HG02610 (cell line): Measurements from ENCODE around the gene FAM83E.

ENCODE experiments used
- ATAC-seq: cut with Tn5 transposase; IDR thresholded peaks from one replicate; pipeline ENCODE4 v1.9.1; 2021; ENCODE audit warnings: mild to moderate bottlenecking, moderate library complexity; ENCODE audit not compliant: unreplicated experiment

FAM83E gene

DNA sequence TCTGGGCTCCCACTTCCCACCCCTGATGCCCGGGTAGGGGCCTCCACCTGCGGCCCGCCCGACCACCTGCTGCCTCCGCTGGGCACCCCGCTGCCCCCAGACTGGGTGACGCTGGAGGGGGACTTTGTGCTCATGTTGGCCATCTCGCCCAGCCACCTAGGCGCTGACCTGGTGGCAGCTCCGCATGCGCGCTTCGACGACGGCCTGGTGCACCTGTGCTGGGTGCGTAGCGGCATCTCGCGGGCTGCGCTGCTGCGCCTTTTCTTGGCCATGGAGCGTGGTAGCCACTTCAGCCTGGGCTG lies 14.4 kb upstream of the FAM83E start:
- no peak for ATAC-seq

DNA sequence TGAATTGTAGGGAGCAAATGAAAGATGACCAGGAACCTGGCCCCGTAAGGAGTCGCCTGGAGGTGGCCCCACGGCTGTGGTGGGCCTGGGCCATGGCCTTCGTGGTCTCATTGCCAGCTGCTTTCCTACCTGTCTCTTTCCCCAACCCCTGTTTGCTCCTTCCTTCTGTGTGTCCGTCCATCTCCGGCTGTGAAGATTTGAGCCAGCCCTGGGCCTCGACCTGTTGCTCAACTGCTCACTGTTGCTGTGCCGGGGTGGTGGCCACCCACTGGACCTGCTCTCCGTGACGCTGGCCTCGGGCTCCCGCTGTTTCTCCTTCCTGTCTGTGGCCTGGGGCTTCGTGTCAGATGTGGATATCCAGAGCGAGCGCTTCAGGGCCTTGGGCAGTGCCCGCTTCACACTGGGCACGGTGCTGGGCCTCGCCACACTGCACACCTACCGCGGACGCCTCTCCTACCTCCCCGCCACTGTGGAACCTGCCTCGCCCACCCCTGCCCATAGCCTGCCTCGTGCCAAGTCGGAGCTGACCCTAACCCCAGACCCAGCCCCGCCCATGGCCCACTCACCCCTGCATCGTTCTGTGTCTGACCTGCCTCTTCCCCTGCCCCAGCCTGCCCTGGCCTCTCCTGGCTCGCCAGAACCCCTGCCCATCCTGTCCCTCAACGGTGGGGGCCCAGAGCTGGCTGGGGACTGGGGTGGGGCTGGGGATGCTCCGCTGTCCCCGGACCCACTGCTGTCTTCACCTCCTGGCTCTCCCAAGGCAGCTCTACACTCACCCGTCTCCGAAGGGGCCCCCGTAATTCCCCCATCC lies 13.8 kb upstream of the FAM83E start:
- no peak for ATAC-seq

DNA sequence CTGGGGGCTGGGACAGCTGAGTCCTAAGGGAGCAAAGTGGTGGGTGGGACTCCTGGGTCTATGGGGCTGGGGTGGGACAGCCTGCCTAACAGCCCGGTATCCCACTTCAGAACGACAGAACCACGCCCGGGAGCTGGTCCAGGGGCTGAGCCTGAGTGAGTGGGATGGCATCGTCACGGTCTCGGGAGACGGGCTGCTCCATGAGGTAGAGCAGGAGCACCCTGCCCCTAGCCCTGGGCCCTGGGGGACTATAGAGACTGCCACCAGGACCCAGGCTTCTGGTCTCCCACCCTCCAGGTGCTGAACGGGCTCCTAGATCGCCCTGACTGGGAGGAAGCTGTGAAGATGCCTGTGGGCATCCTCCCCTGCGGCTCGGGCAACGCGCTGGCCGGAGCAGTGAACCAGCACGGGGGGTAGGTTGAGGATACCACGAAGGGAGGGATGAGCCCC lies 13.0 kb upstream of the FAM83E start:
- ATAC-seq = no peak

DNA sequence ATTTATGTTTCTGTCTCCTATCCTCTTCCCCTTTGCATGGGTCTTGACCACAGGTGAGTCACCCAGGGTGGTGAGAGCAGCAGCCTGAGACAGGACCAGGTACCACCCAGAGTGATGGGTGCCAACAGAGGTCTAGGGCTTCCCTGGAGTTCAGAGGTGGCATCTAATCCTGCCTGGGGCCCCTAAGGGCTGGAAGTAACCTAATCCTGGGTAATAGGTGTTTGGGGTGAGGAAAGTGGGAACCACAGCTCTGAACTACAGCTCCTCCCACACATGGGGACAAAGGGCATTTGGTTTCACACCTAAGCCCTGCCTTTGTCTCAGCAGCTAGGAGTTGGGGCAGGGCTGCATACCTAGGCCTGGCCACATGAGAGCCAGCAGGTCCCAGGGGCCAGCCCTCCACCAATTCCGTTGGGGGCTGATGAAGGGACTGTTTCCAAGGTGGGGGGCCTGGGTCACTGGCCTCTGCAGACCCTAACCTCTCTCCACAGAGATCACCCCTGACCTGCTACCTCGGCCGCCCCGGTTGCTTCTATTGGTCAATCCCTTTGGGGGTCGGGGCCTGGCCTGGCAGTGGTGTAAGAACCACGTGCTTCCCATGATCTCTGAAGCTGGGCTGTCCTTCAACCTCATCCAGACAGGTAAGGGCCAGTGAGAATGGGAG lies 12.5 kb upstream of the FAM83E start:
- ATAC-seq = no peak

DNA sequence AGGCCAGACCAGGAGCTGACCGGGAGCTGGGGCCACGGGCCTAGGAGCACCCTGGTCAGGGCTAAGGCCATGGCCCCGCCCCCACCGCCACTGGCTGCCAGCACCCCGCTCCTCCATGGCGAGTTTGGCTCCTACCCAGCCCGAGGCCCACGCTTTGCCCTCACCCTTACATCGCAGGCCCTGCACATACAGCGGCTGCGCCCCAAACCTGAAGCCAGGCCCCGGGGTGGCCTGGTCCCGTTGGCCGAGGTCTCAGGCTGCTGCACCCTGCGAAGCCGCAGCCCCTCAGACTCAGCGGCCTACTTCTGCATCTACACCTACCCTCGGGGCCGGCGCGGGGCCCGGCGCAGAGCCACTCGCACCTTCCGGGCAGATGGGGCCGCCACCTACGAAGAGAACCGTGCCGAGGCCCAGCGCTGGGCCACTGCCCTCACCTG lies 11.0 kb upstream of the FAM83E start:
- no peak for ATAC-seq

DNA sequence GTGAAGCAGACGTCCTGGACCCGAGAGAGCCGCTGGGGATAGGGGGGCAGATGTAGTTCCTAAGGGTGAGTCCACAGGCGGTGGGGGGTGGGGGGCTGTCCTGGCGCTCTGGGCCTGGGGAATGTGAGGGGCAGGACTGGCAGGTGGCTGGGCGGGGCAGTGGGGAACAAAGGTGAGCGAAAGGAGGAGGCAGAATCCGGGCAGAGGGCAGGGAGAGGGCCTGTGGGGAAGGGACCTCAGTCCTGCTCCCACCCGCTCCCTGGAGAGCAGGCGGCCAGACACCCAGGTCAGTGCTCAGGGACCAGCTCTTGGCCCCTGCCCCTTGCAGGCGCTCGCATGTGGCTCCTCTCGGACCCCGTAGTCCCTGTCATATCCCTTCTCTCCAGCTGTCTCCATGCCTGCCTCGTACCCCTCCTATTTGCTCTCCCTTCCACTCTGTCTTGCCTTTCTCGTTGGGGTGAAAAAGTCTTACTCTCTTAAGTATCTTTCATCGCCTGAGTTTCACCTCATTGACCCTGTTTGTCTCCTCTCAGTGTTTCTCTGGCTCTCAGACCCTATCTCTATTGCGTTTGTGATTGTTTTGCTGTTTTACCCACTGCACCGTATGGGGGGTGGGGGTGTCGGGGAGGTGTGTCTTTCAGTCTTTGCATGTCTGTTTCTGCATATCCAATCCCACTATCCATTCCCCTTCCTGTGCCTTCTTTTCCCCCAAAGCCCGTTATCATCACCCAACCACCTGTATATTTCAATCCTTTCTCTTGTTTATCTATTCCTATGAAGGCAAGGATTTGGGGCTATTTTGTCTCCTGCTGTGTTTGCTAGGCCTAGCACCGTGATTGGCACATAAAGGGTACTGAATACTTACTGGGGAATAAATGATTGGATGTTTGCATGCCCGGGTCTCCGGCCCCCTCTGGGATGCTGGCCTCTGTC lies 10.2 kb upstream of the FAM83E start:
- no peak for ATAC-seq

DNA sequence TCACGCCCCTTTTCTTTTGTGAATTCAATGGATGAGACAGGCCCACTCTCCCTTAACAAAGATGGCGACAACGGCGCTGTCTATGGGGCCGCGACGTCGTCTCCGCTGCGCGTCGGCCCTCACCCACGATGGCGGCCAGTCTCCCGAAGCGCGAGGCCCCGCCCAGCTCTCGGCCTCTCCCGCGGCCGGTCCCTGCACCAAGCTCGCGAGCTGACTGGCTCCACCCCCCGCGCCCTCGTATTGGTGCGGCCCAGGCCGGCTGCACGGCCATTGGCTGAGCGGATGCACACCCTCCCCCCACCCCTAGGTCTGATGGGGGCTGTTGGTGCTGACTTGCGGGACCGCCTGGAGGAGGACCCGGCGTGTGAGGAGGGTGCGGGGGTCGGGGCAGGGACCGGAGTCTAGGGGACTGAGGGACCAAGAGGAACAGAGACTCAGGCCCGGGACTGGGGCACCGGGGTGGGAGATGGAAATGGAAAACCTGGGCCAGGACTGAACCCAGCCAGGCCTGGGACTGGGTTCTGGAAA lies 9.3 kb upstream of the FAM83E start:
- peak; percentile 69 for ATAC-seq

DNA sequence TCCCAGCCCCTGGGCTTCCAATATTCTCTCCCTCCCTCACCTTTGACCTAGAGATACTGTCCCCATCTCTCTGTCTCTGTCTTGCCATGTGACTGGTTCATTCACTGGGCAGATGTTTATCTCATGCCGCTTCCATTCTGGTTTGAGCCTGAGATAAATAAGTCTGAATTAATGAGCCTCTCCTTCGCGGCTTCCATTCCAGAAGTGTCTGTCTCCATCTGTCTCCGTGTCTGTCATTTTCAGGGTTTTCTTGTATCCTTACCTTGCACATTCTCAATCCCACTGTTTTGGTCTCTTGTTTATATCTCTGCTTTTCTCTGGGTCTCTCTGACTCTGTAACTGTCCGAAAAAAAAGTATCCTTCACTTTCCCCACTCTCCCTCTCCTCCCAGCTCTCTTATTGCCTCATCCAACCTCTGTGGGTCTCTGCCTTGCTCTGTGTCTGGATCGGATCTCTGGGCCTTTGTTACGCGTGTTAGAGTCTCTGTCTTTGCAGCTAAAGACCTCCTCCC lies 8.7 kb upstream of the FAM83E start:
- ATAC-seq = no peak

DNA sequence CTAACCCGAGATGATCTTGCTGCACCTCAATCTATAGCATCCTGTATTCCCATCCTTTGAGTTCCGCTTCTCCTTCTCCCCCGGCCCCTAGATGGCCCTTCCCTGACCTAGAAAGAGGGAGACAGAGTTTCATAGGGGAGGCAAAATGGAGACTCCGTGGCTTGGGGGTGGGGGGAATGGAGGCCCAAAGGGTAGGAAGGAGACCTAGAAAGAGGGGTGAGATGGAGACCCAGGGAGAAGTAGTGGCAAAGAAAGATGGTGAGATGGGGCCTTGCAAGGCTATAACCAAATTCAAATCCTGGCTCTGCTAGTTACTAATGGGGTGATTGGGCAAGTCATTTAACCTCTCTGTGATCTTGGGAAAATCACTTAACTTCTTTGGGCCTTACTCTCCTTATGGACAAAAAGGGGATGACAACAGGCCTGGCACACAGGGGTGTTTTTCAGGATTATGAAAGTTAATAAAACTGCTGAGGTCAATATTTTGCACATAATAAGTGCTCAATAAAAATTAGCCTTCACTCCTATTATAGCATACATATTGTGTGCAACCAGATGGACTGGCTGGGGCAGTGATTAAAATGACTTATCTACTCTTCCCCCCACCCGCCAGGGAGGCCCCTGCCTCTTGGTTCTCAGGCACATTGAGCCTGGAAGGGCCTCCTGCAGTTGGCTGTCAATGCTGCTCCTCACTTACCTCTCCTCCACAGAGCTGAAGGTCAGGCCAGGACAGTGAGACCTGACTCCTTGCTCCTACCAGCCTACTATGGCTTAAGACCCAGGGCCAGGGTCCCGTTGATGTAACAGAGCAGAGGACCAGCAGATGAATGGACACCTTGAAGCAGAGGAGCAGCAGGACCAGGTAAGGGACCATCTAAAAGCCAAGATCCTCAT lies 5.1 kb upstream of the FAM83E start:
- no peak for ATAC-seq

DNA sequence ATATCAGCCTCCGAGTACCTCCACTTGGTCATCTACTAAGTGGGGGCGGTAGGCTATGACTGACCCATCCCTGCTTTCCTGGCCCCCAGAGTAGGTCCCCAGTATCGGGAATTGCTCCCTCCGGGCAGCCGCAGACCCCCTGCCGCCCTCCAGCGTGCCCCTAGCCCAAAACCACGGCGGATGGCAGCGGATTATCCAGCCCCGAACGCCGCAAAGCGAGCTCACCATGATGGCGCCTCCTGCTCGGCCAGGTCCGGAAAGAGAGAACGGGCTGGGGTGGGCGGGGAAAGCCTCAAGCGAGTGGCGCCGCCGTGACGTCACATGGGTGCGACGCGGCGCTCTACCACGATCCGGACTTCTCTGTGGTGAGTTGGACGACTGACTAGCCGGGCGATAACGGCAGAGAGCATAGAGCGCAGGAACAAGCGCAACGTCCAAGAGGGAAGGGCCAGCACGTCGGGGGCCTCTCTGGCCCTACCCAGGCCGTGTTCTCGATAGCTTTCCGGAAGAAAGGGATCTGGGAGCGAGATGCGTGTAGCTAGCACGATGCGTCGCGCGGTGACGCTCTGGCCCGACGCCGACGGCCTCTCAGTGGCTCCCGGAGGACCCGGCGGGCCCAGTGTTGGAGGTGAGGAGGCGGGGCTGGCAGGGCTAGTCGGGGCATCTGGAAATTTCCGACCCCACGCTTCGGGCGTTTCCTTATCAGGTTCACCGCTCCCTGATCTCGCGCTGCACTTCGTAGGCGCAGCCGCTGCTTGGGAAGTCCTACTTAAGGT lies 4.2 kb upstream of the FAM83E start, which contains the start of the genes RPL18 and SPHK2:
TSS of gene RPL18 (minus strand) at position 263 of the 776 bp plus-strand sequence. CDS start at position 228, 35 bp downstream.
TSS of gene SPHK2 (plus strand) at position 591 of the 776 bp plus-strand sequence. CDS start 1,009 bp downstream, outside the sequence.
- ATAC-seq = peak; percentile 83

DNA sequence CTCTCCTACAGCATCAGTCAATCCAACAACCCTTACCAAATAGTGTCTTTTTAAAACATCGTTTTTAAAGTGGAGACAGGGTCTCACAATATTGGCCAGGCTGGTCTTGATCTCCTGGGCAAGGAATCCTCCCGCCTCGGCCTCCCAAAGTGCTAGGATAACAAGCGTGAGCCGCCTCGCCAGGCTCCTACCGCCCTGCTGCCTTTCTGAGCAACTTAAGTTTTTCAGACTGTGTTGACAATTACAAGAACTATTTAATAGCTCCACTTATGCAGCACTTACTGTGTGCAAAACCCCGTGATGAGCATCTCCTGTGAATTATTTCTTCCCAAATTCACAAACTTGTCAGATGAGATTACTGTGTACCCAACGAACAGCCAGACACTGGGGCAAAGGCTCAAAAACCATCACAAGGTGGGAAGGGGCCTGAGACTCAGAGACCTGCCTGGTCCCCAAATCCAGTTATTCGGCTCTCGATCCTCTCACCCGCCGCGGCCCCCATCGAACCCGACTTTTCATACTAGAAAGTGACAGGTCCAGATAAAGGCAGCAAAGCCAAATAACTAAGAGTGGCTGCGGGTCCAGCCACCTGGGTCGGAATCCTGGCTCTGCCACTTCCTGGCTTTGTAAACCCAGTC lies 3.5 kb upstream of the FAM83E start:
- ATAC-seq = no peak

DNA sequence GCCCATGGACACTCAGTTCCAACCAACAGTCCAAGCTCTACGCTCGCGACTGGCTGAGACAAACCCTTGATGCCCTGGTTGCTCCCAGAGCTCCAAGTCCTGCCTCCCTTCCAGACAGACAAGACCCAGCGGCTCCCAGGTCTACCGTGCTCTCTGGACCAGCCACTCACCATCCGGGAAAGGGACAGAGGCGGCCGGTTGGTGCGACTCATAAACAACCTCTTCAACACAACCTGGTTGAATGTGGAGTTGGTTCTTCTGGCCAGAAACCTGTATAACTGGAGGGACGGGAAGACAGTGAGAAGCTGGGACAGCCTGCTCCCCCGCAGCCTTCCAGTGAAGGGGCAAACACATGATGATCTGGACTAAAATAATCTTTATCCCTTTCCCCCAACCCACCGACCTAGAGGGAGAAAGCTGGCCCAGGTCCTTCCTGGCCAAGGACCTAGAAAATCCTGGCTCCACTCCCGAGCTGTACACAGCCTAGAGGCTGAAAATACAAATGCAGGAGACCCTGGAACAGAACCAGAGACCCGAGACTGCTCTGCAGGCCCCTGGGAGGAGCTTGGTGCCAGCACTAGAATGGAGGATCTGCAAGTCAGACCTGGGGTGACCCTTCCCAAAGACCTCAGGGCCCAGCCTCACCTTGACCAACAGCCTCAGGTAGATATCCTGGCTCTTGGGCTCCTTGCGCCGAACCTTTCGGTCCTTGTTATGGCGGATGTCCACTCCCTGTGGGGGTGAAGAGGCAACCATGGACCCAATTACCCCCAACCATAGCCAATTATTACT lies 2.5 kb upstream of the FAM83E start:
- ATAC-seq = no peak

DNA sequence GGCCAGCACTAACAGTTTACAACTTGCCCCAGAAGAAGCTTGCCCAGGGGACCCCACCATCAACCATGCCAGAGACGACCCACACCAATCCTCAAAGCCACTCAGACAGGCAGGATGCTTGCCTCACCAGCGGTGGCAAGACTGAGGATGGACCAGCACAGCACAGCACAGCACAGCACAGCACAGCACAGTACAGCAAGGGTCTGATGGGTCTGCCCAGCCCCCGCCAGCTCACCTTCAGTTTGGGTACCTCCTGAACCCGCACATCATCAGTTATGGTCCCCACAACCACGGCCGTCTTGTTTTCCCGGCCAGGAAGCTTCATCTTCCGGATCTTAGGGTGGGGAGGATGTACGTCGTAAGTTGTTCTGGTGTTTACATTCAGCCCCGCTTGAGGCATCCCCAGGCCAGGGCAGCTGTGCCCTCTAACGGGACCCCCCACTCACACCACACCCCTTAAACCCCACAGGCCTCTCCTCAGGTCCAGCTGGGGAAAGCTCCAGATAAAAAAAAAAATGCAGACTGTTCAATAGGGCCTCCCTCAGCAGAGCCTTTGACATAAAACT lies 1.7 kb upstream of the FAM83E start:
- ATAC-seq = no peak

DNA sequence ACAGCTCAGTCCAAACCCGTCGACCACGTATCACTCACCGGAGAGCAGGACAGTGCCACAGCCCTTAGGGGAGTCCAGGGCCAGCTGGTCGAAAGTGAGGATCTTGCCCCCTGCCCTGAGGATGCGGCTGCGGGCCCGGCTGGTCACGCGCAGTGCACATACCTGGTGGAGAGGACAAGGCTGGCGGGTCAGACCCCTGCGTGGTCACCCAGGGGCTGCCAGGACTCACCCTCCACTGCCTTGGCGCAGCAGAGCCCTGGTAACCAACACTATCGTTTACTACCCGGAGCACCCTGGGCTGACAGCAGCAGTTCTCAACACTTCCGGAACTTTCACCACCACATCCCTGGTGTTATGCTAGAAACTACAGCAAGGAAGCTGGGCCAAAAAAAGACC lies 1.2 kb upstream of the FAM83E start:
- no peak for ATAC-seq

DNA sequence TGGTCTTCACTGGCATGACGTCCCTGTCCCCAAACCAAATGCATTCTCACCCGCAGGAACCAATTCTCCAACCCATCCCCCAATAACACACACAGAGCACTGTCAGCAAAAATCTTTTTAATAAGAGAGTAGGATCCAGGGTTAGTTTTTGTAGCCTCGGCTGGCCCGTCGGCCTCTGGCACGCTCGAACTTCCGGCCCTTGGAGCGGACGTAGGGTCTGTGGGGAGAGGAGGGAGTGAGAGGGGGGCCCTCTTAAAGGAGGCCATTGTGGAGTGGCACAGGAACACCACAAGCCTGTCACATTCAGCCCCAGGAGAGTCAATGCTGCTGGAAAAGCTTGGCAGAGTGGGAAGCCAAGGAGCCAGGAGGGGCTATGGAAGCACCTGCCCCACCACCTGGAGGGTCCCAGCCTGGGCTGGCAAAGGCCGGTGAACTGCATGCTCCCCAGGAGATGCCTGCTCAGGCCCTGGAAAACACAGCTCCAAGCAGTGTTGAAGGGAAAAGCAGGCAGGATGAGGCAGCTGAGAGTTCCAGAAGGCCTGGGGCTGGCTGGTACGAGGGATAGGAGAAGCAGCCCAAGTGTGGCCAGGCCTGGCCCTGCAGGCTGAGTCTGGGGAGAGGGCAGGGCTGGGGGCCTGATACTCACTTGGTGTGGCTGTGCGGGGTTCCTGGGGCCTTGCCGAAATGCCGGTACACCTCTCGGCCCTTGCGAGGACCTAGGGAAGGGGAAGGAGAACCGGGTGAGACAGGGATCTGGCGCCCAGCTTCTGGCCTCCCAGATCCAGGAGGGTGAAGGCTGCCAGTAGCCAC lies 560 bp upstream of the FAM83E start:
- no peak for ATAC-seq

DNA sequence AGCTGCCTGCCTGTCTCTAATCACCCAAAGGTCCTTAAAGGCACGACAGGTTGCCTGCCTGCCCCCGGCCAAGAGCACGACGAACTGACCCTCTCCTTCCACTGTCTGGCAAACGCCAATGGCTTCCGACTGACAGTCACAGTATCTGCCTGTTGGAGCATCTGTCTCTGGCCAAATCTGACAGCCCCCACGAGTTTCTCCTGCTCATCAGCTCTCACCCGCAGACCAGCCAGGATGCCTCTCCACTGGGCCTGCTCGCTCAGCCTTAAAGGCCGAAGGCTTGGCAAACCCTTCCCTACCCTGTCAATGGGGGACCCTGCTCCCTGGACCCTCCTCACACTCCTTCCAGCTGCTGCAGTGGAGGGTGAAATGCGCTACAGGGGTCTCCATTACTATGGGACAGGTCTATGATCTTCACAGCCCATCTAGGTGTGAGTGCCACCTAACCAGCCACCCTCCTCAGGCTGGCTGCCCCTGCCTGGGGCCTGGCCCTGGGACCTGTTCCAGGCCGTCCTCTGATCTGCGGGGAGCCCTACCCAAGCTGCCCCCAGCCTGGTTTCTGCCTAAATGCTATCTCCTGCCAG lies 932 bp downstream of the FAM83E start:
- no peak for ATAC-seq
